Stromal cell of bone marrow (primary cell): ENCODE results near the gene RUSC2.
"Not testable (repeated sequence)": the region's sequence is repeated elsewhere in the genome, so short reads cannot be mapped to it uniquely, and the experiment has no call there.

Experiments
- DNase-seq: peaks from one replicate; pipeline ENCODE4 v3.0.0-alpha.2; 2012; ENCODE audit warnings: low read depth

Gene RUSC2

DNA sequence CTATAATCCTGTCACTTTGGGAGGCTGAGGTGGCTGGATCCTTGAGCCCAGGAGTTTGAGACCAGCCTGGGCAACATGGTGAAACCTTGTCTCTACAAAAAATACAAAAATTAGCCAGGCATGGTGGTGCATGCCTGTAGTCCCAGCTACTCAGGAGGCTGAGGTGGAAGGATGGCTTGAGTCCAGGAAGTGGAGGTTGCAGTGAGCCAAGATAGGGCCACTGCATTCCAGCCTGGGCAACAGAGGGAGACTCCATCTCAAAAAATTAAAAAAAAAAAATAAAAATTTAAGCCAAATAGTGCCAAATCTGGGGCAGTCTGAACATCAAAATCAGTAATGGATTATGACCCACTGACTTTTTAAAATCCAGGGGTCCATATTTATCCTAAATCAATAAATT, 33.6 kb downstream of the RUSC2 start:
- DNase-seq, result not testable (repeated sequence)

DNA sequence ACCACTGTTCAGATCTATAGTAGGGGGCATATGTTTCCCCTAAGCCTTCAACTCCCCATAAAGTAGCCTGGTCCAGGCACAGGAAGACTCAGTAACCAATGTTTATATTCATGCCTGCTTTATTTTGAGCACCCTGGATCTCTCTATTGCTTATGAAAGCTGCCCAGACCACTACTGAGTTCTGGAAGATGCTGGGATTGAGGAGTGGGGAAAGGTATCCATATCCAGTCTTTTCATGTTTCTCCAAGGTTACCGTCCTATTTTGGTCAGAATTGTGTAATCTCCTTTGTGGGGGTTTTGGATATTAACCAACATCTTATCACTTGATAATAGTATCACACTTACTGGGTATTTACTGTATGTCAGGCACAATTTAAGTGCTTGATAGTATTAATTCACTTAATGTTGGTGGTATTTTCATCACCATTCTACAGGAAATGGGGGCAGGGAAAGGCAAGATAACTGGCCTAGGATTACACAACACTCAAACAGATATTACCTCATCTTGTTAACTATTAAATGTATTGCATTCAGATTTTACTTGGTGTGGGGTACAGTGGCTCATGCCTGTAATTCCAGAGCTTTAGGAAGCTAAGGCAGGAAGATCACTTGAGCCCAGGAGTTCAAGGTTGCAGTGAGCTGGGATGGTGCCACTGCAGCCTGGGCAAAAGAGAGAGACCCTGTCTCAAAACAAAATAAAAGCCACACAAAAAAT, 36.3 kb downstream of the RUSC2 start:
- no peak for DNase-seq

DNA sequence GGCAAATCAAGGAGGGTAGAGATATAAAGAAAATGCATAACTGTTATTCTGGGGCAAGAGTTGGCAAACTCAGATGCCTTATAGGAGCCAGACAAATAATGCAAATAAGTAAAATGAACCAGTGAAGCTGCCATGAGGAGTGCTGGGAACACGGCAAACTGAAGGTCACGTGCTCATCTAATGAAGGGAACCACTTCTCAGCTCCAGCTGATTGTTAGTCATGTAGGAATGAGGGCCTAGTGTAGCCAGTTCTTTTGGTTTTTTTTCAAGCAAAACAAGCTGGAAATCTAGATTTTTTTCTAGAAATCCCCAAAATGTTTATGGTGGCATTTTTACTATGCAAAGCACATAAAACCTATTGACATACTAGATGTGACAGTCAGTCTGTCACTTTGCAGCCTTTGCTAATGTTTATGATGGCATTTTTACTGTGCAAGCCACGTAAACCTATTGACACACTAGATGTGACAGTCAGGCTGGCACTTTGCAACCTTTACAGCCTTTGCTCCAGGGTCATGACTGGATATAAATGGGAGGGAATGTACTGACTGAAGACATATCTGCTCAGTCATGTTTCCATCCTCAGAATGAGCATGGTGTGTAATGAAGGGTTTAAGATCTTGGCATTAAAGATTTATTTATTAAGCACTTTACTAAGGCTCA, 39.4 kb downstream of the RUSC2 start:
- DNase-seq, result no peak

GRCh38 chr9:35533398-35533797, 43.5 kb downstream of the RUSC2 start:
- DNase-seq, result no peak

DNA sequence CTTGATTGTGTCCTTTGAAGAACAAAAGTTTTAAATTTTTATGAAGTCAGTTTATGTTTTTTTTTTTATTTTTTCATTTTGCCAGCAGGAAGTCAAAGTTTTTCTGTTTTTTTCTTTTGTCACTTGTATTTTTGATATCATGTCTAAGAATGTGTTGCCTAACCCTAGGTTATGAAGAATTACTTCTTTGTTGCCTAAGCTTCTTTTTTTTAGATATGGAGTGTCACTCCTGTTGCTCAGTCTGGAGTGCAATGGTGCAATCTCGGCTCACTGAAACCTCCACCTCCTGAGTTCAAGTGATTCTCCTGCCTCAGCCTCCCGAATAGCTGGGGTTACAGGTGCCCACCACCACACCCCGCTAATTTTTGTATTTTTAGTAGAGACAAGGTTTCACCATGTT, 45.0 kb downstream of the RUSC2 start:
- not testable (repeated sequence) for DNase-seq

DNA sequence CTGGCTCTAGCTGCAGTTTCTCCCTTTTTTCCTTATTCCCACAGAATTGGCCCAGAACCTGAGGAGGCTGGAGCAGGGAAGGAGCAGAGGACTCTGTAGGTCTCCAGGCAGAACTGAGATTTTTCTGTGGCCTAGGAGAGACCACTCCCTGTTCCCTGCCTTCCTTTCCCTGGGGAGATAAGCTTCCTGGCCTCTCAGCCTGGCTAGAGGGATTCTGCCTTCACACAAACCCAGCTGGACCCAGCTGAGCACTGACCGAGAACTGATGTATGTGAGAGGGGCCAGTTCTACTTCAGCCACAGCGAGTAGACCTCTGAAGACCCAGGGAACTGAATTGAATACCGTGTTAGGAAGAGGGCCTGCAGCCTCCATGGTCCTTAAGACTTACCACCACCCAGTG, 48.0 kb downstream of the RUSC2 start:
- DNase-seq, result no peak

DNA sequence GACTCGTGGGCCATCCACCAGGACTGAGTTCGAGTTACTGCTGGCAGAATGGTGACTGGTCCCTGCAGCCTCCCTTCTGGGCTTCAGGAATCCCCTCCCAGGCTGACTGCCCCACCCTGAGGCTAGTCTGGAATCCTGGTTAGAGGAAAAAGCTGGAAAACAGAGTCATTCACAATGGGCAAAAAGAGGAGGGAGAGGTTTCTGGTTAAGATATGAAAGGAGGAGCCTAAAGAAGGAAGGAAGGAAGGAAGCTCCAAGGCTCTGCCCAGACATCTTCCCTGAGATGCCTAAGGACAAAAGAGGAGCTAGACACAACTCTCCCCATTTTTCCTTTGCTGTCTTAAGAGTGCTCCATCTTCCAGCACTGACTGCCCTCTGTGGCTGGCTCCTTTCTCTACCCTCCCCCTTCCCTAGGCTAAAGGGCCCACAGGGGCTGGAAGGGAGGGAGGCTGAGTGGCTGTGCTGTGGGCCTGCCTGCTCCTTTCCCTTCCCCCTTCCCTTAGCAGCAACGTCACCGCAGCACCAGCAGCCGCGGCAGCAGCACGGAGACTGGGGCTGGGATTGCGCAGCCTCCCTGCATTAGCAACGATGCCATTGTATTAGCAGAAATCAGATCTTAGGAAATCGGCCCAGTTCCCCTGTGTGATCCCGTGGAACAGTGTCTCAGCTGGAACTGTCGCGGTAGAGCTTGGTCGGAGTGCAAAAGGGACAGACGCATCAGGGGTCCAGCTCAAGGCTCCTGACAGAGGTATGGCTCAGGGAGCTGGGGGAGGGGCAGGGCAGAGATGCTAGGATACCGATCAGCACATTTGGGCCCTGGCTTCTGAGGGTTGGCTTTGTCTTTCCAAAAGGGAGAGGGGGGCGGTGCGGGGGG, 48.7 kb downstream of the RUSC2 start:
- DNase-seq, result peak; percentile 78
